GM19043 (cell line): Measurements from ENCODE around the gene PALLD.

Source experiments
- ATAC-seq: cut with Tn5 transposase; IDR thresholded peaks from one replicate; pipeline ENCODE4 v1.9.1; 2021; ENCODE audit warnings: low read depth; ENCODE audit not compliant: unreplicated experiment

Gene PALLD

GRCh38 chr4:168743131-168743530, 246.3 kb downstream of the PALLD start:
- ATAC-seq: no peak

- ATAC-seq: no peak
Measured at GRCh38 chr4:168743601-168744000, 246.7 kb downstream of the PALLD start.

- ATAC-seq: no peak
Measured at GRCh38 chr4:168744021-168744420, 247.2 kb downstream of the PALLD start.

- ATAC-seq: no peak
Measured at GRCh38 chr4:168748807-168749206, 252.0 kb downstream of the PALLD start.

- ATAC-seq: no peak
Measured at GRCh38 chr4:168751263-168752225, 254.7 kb downstream of the PALLD start.

GRCh38 chr4:168755598-168756477, 259.0 kb downstream of the PALLD start:
- no peak for ATAC-seq

- no peak for ATAC-seq
Measured at GRCh38 chr4:168757500-168757899, 260.6 kb downstream of the PALLD start.

- no peak for ATAC-seq
Measured at GRCh38 chr4:168758351-168758876, 261.6 kb downstream of the PALLD start.

- no peak for ATAC-seq
Measured at GRCh38 chr4:168759321-168759720, 262.5 kb downstream of the PALLD start.

- ATAC-seq: no peak
Measured at GRCh38 chr4:168759959-168760527, 263.2 kb downstream of the PALLD start.

- ATAC-seq: no peak
Measured at GRCh38 chr4:168761066-168761465, 264.2 kb downstream of the PALLD start.

- ATAC-seq: no peak
Measured at GRCh38 chr4:168765322-168765721, 268.5 kb downstream of the PALLD start.

- ATAC-seq: no peak
Measured at GRCh38 chr4:168765726-168766125, 268.9 kb downstream of the PALLD start.

- ATAC-seq: no peak
Measured at GRCh38 chr4:168766604-168767316, 269.9 kb downstream of the PALLD start.

- no peak for ATAC-seq
Measured at GRCh38 chr4:168769416-168769815, 272.6 kb downstream of the PALLD start.

GRCh38 chr4:168769837-168770236, 273.0 kb downstream of the PALLD start:
- ATAC-seq: no peak

- ATAC-seq: no peak
Measured at GRCh38 chr4:168771251-168771650, 274.4 kb downstream of the PALLD start.

- no peak for ATAC-seq
Measured at GRCh38 chr4:168773388-168774195, 276.7 kb downstream of the PALLD start.

GRCh38 chr4:168776382-168776781, 279.5 kb downstream of the PALLD start:
- ATAC-seq: no peak
